K562 (cell line): ENCODE measurements around the gene ASIP. TPM values are rescaled to one million over a fixed set of nuclear protein-coding genes. Genes with fewer than 3 reads are reported as not detected.

Experiments used
- ATAC-seq: fragments of 200-7000 bp; cut with Tn5 transposase; 3 replicates; pipeline ENCODE4 v1.9.1; 2020; ENCODE audit warnings: moderate library complexity
- BruUV-seq: library from RNA; stranded (reverse); fragments of 400-500 nt; replicated peaks from 2 replicates; lab custom pipeline; 2021; lab: Mats Ljungman, UMichigan
- CTCF ChIA-PET: fragments of 300-600 bp; formaldehyde crosslinking; extraction: SDS; loops from one replicate; lab custom pipeline; 2021; ENCODE audit warnings: low intra/inter-chr PET ratio; lab: Yijun Ruan, JAX
- POLR2A ChIA-PET: fragments of 300-600, 350-650 bp; sonication (Branson Sonifier 250); formaldehyde crosslinking; extraction: SDS; loops from one replicate; lab custom pipeline; 2021; ENCODE audit warnings: antibody characterized with exemption, inconsistent platforms; lab: Yijun Ruan, JAX
- DNase-seq, 4 experiments: peaks; one replicate each; pipeline versions ENCODE4 v3.0.0 to v3.0.0-alpha.2; 2011 to 2018; ENCODE audit warnings: low spot score in 3 of 4, mixed read lengths in 3 of 4; ENCODE audit errors: extremely low read depth in 1 of 4
- FAIRE-seq: peaks from 2 replicates; lab custom pipeline; 2011; peaks lifted over from hg19 to GRCh38; lab: Jason Lieb, UNC
- H2AFZ ChIP-seq: 2 replicates; pipeline ENCODE4 v1.6.0; 2011; ENCODE audit warnings: low read depth, low read length, control low read depth, inconsistent platforms
- H3K27ac ChIP-seq: fragments of 200-600 bp; 3 replicates; pipeline ENCODE4 v1.8.0; 2011; ENCODE audit warnings: low read depth, mild to moderate bottlenecking, control low read depth, inconsistent platforms, low read length, moderate library complexity, mixed read lengths; ENCODE audit errors: extremely low read depth
- H3K27me3 ChIP-seq, 2 experiments: fragments of 300-600 bp in 1 of 2; 2 replicates in 1 of 2; 3 replicates in 1 of 2; pipeline versions ENCODE4 v1.6.0 to v1.8.0; 2011; ENCODE audit warnings: inconsistent platforms in 2 of 2, low read length in 2 of 2, mild to moderate bottlenecking in 1 of 2, mixed read lengths in 1 of 2, moderate library complexity in 1 of 2; ENCODE audit not compliant: control insufficient read depth in 2 of 2, insufficient read depth in 2 of 2
- H3K36me3 ChIP-seq: fragments of 300-600 bp; 3 replicates; pipeline ENCODE4 v1.8.0; 2011; ENCODE audit warnings: mild to moderate bottlenecking, low read length, inconsistent platforms; ENCODE audit not compliant: control insufficient read depth, insufficient read depth
- H3K4me1 ChIP-seq, 2 experiments: fragments of 200-600 bp in 1 of 2; replicated peaks in 1 of 2; 2 replicates in 1 of 2; 3 replicates in 1 of 2; pipeline versions ENCODE4 v1.5.1 to v1.8.0; 2011; ENCODE audit warnings: inconsistent platforms in 2 of 2, low read length in 2 of 2, mild to moderate bottlenecking in 1 of 2, mixed read lengths in 1 of 2, moderate library complexity in 1 of 2; ENCODE audit not compliant: control insufficient read depth in 2 of 2, insufficient read depth in 2 of 2
- H3K4me2 ChIP-seq: 2 replicates; pipeline ENCODE4 v1.6.1; 2011; ENCODE audit warnings: low read length, control low read depth, inconsistent platforms, mixed read lengths; ENCODE audit not compliant: insufficient read depth
- H3K4me3 ChIP-seq: fragments of 200-600 bp; sonication (generic), shearing (Covaris generic); 2 replicates; pipeline ENCODE4 v1.5.1; 2016; ENCODE audit warnings: control low read depth, inconsistent platforms
- H3K79me2 ChIP-seq: fragments of 200-600 bp; 3 replicates; pipeline ENCODE4 v1.8.0; 2011; ENCODE audit warnings: low read length, inconsistent platforms; ENCODE audit not compliant: control insufficient read depth, insufficient read depth
- H3K9ac ChIP-seq, 2 experiments: 2 replicates each; pipeline versions ENCODE4 v1.6.0 to v1.6.1; 2011; ENCODE audit warnings: low read depth in 2 of 2, low read length in 2 of 2, control low read depth in 1 of 2, inconsistent platforms in 1 of 2, mild to moderate bottlenecking in 1 of 2, mixed read lengths in 1 of 2; ENCODE audit not compliant: insufficient read depth in 1 of 2
- H3K9me1 ChIP-seq: one replicate; pipeline ENCODE4 v1.6.0; 2011; ENCODE audit warnings: inconsistent platforms, mild to moderate bottlenecking, low read length, moderate library complexity; ENCODE audit not compliant: control insufficient read depth, insufficient read depth
- H3K9me3 ChIP-seq: replicated peaks from 2 replicates; pipeline ENCODE4 v1.5.1; 2011; ENCODE audit warnings: low read depth, low read length, inconsistent platforms; ENCODE audit not compliant: control insufficient read depth, insufficient read depth
- H4K20me1 ChIP-seq: replicated peaks from 2 replicates; pipeline ENCODE4 v1.6.1; 2011; ENCODE audit warnings: low read length, inconsistent platforms, mixed read lengths; ENCODE audit not compliant: control insufficient read depth, insufficient read depth
- E2F6 ChIP-seq, 2 experiments: IDR thresholded peaks; 2 replicates each; pipeline ENCODE4 v1.6.1; 2011; ENCODE audit warnings: borderline replicate concordance in 1 of 2, control low read depth in 1 of 2, low read depth in 1 of 2, low read length in 1 of 2, mild to moderate bottlenecking in 1 of 2, mixed read lengths in 1 of 2, moderate library complexity in 1 of 2; ENCODE audit not compliant: insufficient read depth in 1 of 2, insufficient read length in 1 of 2, poor library complexity in 1 of 2, severe bottlenecking in 1 of 2; ENCODE audit errors: extremely low read depth in 1 of 2
- GATAD2A ChIP-seq: fragments of 450-650 bp; IDR thresholded peaks from 2 replicates; pipeline ENCODE4 v1.6.1; 2017
- KAT7 ChIP-seq: sonication (generic); formaldehyde crosslinking; IDR thresholded peaks from 2 replicates; pipeline ENCODE4 v1.8.0; 2022; ENCODE audit warnings: missing genetic modification reagents, mild to moderate bottlenecking, borderline replicate concordance
- NCOA2 ChIP-seq, 2 experiments: fragments of 450-650 bp; IDR thresholded peaks; 2 replicates each; pipeline ENCODE4 v1.6.1; 2018; ENCODE audit warnings: mild to moderate bottlenecking in 2 of 2, moderate library complexity in 1 of 2; ENCODE audit not compliant: partially characterized antibody in 2 of 2
- OTX1 ChIP-seq: fragments of 450-650 bp; formaldehyde crosslinking; IDR thresholded peaks from 2 replicates; pipeline ENCODE4 v1.4.0; 2022; ENCODE audit warnings: mild to moderate bottlenecking
- PPARD ChIP-seq: fragments of 250-450 bp; sonication (Bioruptor Pico); IDR thresholded peaks from 2 replicates; pipeline ENCODE4 v1.8.0; 2022; ENCODE audit warnings: inconsistent platforms, mild to moderate bottlenecking, moderate library complexity
- SRSF7 ChIP-seq: fragments of 200-400 bp; formaldehyde crosslinking; optimal IDR thresholded peaks from 2 replicates; pipeline ENCODE3; 2017; ENCODE audit warnings: mild to moderate bottlenecking, low read depth, low read length
- STAT5A ChIP-seq: IDR thresholded peaks from 2 replicates; pipeline ENCODE4 v1.6.1; 2012; ENCODE audit warnings: low read length, inconsistent platforms, borderline replicate concordance
- WGBS: fragments of 100-300 bp; shearing (Covaris generic); methylation state at CpG from one replicate; pipeline ENCODE4 v1.1.6; 2016; ENCODE audit warnings: low coverage, mixed read lengths; ENCODE audit not compliant: insufficient coverage; ENCODE audit errors: missing lambda C conversion rate; 5-methylcytosine and 5-hydroxymethylcytosine counted together
- in situ Hi-C: fragments of 300-500 bp; cut with MboI; formaldehyde crosslinking; loops from 4 replicates; pipeline ENCODE4 v1.15.0; 2018; ENCODE audit warnings: inconsistent platforms, mixed read lengths
- intact Hi-C: fragments of 100-400 bp; cut with micrococcal nuclease; formaldehyde crosslinking; loops from 2 replicates; pipeline ENCODE4 v1.14.2; 2022
- polyA plus RNA-seq, 8 experiments: library from polyadenylated mRNA; depleted of rRNA in 4 of 8; stranded (reverse) in 5 of 8; unstranded in 3 of 8; fragments of >200 nt; fragmentation: Nextera tagmentation in 2 of 8; fragmentation: Illumina TruSeq in 1 of 8; extraction: Ambion mirVana in 2 of 8; extraction: Trizol in 1 of 8; gene quantifications; 2 replicates each; pipeline versions ENCODE4 v1.2.1 to v1.2.3, GENCODE V29; 2011 to 2014; ENCODE audit warnings: inconsistent platforms in 1 of 8, missing spikeins in 1 of 8
- total RNA-seq, 7 experiments: library from RNA; depleted of rRNA in 6 of 7; stranded (reverse); fragments of >200 nt in 6 of 7; fragmentation: Illumina TruSeq in 2 of 7; extraction: Trizol in 2 of 7; gene quantifications; 2 replicates each; pipeline versions ENCODE4 v1.2.1 to v1.2.3, GENCODE V29; 2011 to 2021; ENCODE audit warnings: low replicate concordance in 1 of 7
- TF ChIP-seq, protein P1 (sequence below): sonication (generic); formaldehyde crosslinking; IDR thresholded peaks from 2 replicates; pipeline ENCODE4 v1.8.0; 2022; ENCODE audit warnings: mild to moderate bottlenecking, missing genetic modification reagents

ASIP gene
- total and polyA plus RNA-seq, 9 of the 15 experiments (the other 6 are each of a cell fraction or from before 2014, with no cell fraction given) = not detected

DNA sequence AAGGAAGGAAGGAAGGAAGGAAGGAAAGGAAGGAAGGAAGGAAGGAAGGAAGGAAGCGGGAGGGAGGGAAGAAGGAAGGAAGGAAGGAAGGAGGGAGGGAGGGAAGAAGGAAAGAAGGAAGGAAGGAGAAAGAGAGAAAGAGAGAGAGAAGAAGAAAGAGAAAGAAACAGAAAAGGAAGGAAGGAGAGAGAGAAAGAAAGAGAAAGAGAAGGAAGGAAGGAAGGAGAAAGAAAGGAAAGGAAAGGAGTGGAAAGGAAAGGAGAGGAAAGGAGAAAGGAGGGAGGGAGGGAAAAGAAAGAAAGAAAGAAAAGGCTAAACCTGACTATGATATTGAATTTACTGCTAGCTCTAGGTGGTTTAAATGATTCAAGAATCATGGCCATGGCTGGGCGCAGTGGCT, 5.3 kb upstream of the ASIP start (continued):
- TF ChIP-seq, protein P1, sequence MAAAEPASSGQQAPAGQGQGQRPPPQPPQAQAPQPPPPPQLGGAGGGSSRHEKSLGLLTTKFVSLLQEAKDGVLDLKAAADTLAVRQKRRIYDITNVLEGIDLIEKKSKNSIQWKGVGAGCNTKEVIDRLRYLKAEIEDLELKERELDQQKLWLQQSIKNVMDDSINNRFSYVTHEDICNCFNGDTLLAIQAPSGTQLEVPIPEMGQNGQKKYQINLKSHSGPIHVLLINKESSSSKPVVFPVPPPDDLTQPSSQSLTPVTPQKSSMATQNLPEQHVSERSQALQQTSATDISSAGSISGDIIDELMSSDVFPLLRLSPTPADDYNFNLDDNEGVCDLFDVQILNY (CRISPR knock-in tag) = no peak
- TF ChIP-seq OTX1 = 0 out of 2 replicates have a peak, but pooled peaks have one; percentile 63

GRCh38 chr20:34237942-34238341, 3.3 kb upstream of the ASIP start:
- no peaks in the 10 kb centered on the region for H3K9me3 ChIP-seq
- ATAC-seq (no peak), DNase-seq (no peak), FAIRE-seq (no peak)
- no TSS peak for BruUV-seq
- 0% methylated on average over 2 of the region's 2 CpGs for WGBS
- in situ Hi-C loops (no loop called here), intact Hi-C loops (no loop called here)
- no peak overlapping the region for H3K4me3 ChIP-seq
- TF ChIP-seq NCOA2 (IDR thresholded peaks at IDR 0.05; ENCODE audit: partially characterized antibody in 2 of 2) (no peak), PPARD (no peak), STAT5A (no peak), E2F6 (IDR thresholded peaks at IDR 0.05; ENCODE audit: borderline replicate concordance in 1 of 2, extremely low read depth in 1 of 2, insufficient read depth in 1 of 2, insufficient read length in 1 of 2, low read depth in 1 of 2, low read length in 1 of 2, poor library complexity in 1 of 2, severe bottlenecking in 1 of 2) (no peak), SRSF7 (no peak), KAT7 (CRISPR knock-in tag) (no peak), GATAD2A (no peak)
- ChIA-PET POLR2A (no interaction called here), CTCF (no interaction called here)
- H3K27ac ChIP-seq = no peak overlapping the region
- H3K4me2 ChIP-seq = no peak overlapping the region
- H3K36me3 ChIP-seq = no peaks in the 10 kb centered on the region
- no peaks in the 10 kb centered on the region for H3K4me1 ChIP-seq
- H3K79me2 ChIP-seq = no peaks in the 10 kb centered on the region
- no peak overlapping the region for H3K9ac ChIP-seq
- H3K9me1 ChIP-seq = no peaks in the 10 kb centered on the region
- peaks cover 3 to 6% of the 10 kb centered on the region in 2 experiments; a peak in 3 of 5 replicates for H3K27me3 ChIP-seq
- no peaks in the 10 kb centered on the region for H4K20me1 ChIP-seq
- no peak overlapping the region for H2AFZ ChIP-seq
